Forelimb muscle (tissue), 1 donor: ENCODE measurements around the gene ETV7. TPM values are rescaled to one million over a fixed set of nuclear protein-coding genes. Genes with fewer than 3 reads are reported as not detected.
"Not testable (repeated sequence)": the region's sequence is repeated elsewhere in the genome, so short reads cannot be mapped to it uniquely, and the experiment has no call there.

Experiments used
- DNase-seq: peaks from one replicate; pipeline ENCODE4 v3.0.0-alpha.2; 2013; ENCODE audit warnings: low read depth
- polyA plus RNA-seq: library from polyadenylated mRNA; unstranded; fragments of 120-200 nt; gene quantifications from one replicate; pipeline ENCODE4 v1.2.1, GENCODE V29; 2013; ENCODE audit not compliant: insufficient read length

ETV7 gene
- polyA plus RNA-seq, 1 donor = not detected

DNA sequence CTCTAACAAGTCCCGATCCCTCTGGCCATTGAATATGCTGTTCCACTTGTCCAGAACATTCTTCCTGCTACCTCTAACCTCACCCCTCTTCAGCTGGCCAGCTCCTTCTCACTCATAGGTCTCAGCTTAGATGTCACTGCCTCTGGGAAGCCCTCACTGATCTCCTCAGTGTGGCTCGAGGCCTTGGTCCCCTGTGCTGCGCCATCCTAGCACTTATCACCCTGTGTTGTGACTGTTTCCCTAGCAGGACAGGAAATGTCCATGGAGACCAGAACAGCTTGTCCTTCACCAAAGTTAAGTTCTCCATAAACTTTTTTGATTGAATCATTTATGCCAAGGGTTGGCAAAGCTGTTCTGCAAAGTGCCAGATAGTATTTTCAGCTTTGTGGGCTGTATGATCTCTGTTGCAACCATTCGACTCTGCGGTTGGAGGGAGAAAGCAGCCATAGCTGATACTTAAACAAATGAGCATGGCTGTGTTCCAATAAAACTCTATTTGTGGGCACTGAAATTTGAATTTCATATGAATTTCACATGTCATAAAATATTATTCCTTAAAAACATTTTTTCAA is 44.3 kb downstream of the ETV7 start:
- DNase-seq = no peak

- DNase-seq = no peak
These were observed 46.6 kb downstream of the ETV7 start for GRCh38 chr6:36340618-36341454.

DNA sequence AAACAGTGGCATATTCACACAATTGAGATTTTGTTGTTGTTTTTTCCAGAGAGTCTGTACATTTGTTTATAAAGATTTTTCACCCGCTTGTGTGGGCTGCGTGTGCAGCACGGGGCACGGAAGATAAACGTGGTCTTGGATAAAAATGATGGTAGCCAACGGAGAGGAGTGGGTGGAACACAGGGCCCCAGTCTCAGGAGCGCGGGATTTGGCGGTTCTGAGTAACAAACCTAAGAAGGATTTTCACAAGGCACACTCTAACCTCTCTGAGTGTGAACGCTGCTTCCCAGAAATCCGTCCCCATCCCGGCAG is 47.2 kb downstream of the ETV7 start:
- no peak for DNase-seq

DNA sequence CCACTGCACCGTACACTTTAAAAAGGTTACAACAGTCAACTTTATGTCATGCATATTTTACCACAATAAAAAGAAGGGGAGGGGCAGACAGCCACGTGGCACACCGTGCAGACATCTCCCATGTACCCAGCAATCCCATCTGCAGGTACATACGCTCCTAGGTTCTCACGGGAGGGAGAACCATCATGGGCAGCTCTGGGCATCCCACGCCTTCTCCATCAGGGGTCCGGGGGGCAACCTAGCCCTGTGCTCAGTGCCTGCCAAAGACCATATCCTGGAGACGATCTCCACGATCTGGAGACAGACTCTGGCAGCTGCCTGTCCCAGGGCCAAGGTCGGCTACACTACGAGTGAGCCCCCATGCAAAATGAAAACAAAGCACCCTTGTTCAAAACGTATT is 48.3 kb downstream of the ETV7 start:
- no peak for DNase-seq

DNA sequence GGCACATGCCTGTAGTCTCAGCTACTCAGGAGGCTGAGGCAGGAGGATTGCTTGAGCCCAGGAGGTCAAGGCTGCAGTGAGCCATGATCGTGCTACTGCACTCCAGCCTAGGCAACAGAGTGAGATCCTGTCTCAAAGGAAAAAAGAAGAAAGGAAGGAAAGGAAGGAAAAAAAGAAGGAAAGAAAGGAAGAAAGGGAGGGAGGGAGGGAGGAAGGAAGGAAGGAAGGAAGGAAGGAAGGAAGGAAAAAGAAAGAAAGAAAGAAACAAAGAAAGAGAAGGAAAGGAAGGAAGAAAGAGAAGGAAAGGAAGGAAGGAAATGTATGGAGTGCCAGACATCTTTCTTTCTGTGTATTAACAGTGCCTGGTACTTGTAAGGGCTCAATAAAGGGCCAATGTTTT is 49.2 kb downstream of the ETV7 start:
- not testable (repeated sequence) for DNase-seq

GRCh38 chr6:36337814-36338213 is 49.7 kb downstream of the ETV7 start:
- no peak for DNase-seq

- DNase-seq = no peak
These were observed 50.7 kb downstream of the ETV7 start, which contains the start of gene BNIP5 for GRCh38 chr6:36336779-36337241. Gene BNIP5 (minus strand): TSS chr6:36336888. CDS start chr6:36330690, 6,198 bp downstream.

GRCh38 chr6:36336208-36336710 is 51.2 kb downstream of the ETV7 start:
- DNase-seq = no peak

- no peak for DNase-seq
These were observed 51.8 kb downstream of the ETV7 start for GRCh38 chr6:36335465-36336207.

GRCh38 chr6:36334832-36335459 is 52.5 kb downstream of the ETV7 start:
- no peak for DNase-seq

DNA sequence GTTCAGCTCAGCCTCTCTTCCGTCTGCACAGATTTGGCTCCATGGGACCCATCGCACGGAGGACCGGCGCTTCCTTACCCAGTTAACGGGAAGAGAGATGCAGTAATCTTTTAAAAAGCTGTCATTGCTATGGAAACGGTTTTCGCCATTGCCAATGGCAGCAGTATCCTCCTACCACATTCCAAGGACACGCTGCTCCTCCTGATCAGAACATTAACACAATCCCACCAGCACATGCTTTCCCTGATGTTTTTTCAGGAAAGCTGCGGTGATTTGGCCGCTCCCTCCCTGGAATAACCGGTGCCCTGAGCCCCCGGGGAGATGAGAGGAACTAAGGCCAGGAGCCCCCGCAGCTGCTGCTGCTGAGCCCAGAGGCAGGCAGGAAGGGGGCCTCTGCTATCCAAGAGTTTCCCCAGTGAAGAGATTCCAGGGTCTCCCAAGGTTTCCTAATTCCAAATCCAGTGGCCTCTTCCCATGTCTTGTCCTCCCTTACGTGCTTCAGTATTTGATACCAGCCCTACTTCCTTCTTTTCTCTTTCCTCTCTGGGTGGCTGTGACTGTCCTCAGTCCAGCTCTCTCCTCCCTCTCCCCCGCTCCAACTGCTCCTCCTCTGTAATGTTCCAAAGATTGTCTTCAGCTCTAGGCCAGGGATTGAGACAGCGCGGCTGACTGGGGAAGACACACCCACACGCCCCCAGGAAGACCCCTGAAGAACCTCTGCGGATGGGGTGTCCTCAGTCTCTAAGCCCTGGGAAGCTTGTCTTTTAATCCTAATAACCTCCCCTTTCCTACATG is 53.3 kb downstream of the ETV7 start:
- DNase-seq = no peak

GRCh38 chr6:36333171-36333895 is 54.1 kb downstream of the ETV7 start:
- DNase-seq = no peak

- DNase-seq = no peak
These were observed 56.1 kb downstream of the ETV7 start for GRCh38 chr6:36331381-36331780.

- no peak for DNase-seq
These were observed 57.1 kb downstream of the ETV7 start for GRCh38 chr6:36330366-36330765.

- no peak for DNase-seq
These were observed 57.6 kb downstream of the ETV7 start for GRCh38 chr6:36329798-36330291.

- no peak for DNase-seq
These were observed 58.9 kb downstream of the ETV7 start for GRCh38 chr6:36328600-36328999.

GRCh38 chr6:36327919-36328236 is 59.6 kb downstream of the ETV7 start:
- no peak for DNase-seq

- no peak for DNase-seq
These were observed 60.1 kb downstream of the ETV7 start for GRCh38 chr6:36327226-36327918.

GRCh38 chr6:36326356-36326995 is 61.0 kb downstream of the ETV7 start:
- no peak for DNase-seq
